ENCODE results near the gene PRSS2. TPM values are rescaled to one million over a fixed set of nuclear protein-coding genes. Genes with fewer than 3 reads are reported as not detected.

PRSS2 gene
- total RNA-seq, 1 experiment from 2014 or later, result 27.6 TPM

GRCh38 chr7:142795339-142795863, 24.6 kb downstream of the PRSS2 start:
- H3K9me3 Mint-ChIP-seq, result no peaks in the 10 kb centered on the region
- H3K4me1 Mint-ChIP-seq, result peaks cover 56% of the 10 kb centered on the region
- H3K4me3 Mint-ChIP-seq, result peak overlapping the region; percentile 86
- DNase-seq (ENCODE audit: low spot score), result peak; percentile 37
- CTCF ChIA-PET, result interaction anchor here (1.1 to 3.8 kb wide), 8 partner anchors 9 to 420 kb away, joined by 4 to 38 read pairs (median 6); no protein-coding TSS in a partner anchor
- POLR2A ChIA-PET, result interaction anchor here (1.3 kb wide), 1 partner anchor 18 kb away, joined by 5 read pairs; no protein-coding TSS in a partner anchor
- peak; percentile 59 for ATAC-seq
- H3K27me3 Mint-ChIP-seq (ENCODE audit: low read depth), result peaks cover 72% of the 10 kb centered on the region
- H3K27ac Mint-ChIP-seq, result peak overlapping the region; percentile 13; the same call in 1 of the 2 replicates
- no peaks in the 10 kb centered on the region for H3K36me3 Mint-ChIP-seq
- TF ChIP-seq FOXP4 (CRISPR knock-in tag; IDR thresholded peaks at IDR 0.05), result no peak
- no peak for TF ChIP-seq IRF1 (CRISPR knock-in tag; IDR thresholded peaks at IDR 0.05)
- TF ChIP-seq E2F4 (CRISPR knock-in tag; IDR thresholded peaks at IDR 0.05; ENCODE audit: borderline replicate concordance, low read depth), result no peak
- no peak for TF ChIP-seq SOX15 (CRISPR knock-in tag; IDR thresholded peaks at IDR 0.05)
- no peak for TF ChIP-seq ZNF671 (CRISPR knock-in tag; IDR thresholded peaks at IDR 0.05)
- no peak for TF ChIP-seq CDX4 (CRISPR knock-in tag; IDR thresholded peaks at IDR 0.05; ENCODE audit: borderline replicate concordance)
- TF ChIP-seq SP1 (CRISPR knock-in tag; conservative IDR thresholded peaks at IDR 0.05), result 0 out of 2 replicates have a peak, but pooled peaks have one; percentile 35
- no peak for TF ChIP-seq GRHL2 (CRISPR knock-in tag; IDR thresholded peaks at IDR 0.05; ENCODE audit: insufficient replicate concordance, severe bottlenecking)
- no peak for TF ChIP-seq ZNF425 (CRISPR knock-in tag; conservative IDR thresholded peaks at IDR 0.05)
- no peak for TF ChIP-seq ZNF263 (CRISPR knock-in tag; IDR thresholded peaks at IDR 0.05; ENCODE audit: low read depth)
- no peak for TF ChIP-seq TCF7 (CRISPR knock-in tag; IDR thresholded peaks at IDR 0.05; ENCODE audit: low read depth)
- no peak for TF ChIP-seq E2F5 (CRISPR knock-in tag; IDR thresholded peaks at IDR 0.05)
- TF ChIP-seq ELF4 (CRISPR knock-in tag; IDR thresholded peaks at IDR 0.05; ENCODE audit: low read depth), result no peak
- no peak for TF ChIP-seq TEAD4 (CRISPR knock-in tag; IDR thresholded peaks at IDR 0.05)
- TF ChIP-seq ATF1 (CRISPR knock-in tag; IDR thresholded peaks at IDR 0.05), result no peak
- no peak for TF ChIP-seq ESRRA (CRISPR knock-in tag; IDR thresholded peaks at IDR 0.05; ENCODE audit: borderline replicate concordance)
- no peak for TF ChIP-seq CBFB (CRISPR knock-in tag; IDR thresholded peaks at IDR 0.05; ENCODE audit: low read depth)
- TF ChIP-seq MYBL2 (CRISPR knock-in tag; IDR thresholded peaks at IDR 0.05), result no peak
- TF ChIP-seq TP53 (CRISPR knock-in tag; IDR thresholded peaks at IDR 0.05), result no peak
- TF ChIP-seq STAT6 (CRISPR knock-in tag; conservative IDR thresholded peaks at IDR 0.05; ENCODE audit: low read depth), result no peak
- TF ChIP-seq ZNF281 (CRISPR knock-in tag; IDR thresholded peaks at IDR 0.05), result peak; percentile 83; the same call in 1 of the 2 replicates
- no peak for TF ChIP-seq GTF2I (CRISPR knock-in tag; conservative IDR thresholded peaks at IDR 0.05)
- TF ChIP-seq PREB (CRISPR knock-in tag; IDR thresholded peaks at IDR 0.05; ENCODE audit: borderline replicate concordance), result no peak
